Esophagus squamous epithelium (tissue), 5 donors: Measurements from ENCODE around the gene CDC42BPB. TPM values are rescaled to one million over a fixed set of nuclear protein-coding genes. Genes with fewer than 3 reads are reported as not detected.

Experiments used
- DNase-seq: peaks from one replicate; lab custom pipeline; 2025; lab: John Stamatoyannopoulos, UW
- H3K27ac ChIP-seq, 4 donors: fragments of 200-600 bp; sonication (generic); one replicate each; pipeline ENCODE4 v1.5.1; 2016 to 2019; ENCODE audit warnings: mild to moderate bottlenecking in 1 of 4
- H3K27me3 ChIP-seq, 4 donors: fragments of 200-600 bp; sonication (generic); 1 replicate in 3 of 4; 2 replicates in 1 of 4; pipeline versions ENCODE4 v1.5.1 to v1.6.0; 2017 to 2021; ENCODE audit warnings: antibody characterized with exemption in 1 of 4
- H3K36me3 ChIP-seq, 3 donors: fragments of 200-600 bp; sonication (generic); one replicate each; pipeline ENCODE4 v1.5.1; 2016 to 2019
- H3K4me1 ChIP-seq, 3 donors: fragments of 200-600 bp; sonication (generic); one replicate each; pipeline ENCODE4 v1.5.1; 2017 to 2019
- H3K4me3 ChIP-seq, 4 donors: fragments of 200-600 bp; sonication (generic); 1 replicate in 3 of 4; 2 replicates in 1 of 4; pipeline ENCODE4 v1.5.1; 2016 to 2019; ENCODE audit warnings: mild to moderate bottlenecking in 2 of 4, moderate library complexity in 1 of 4
- H3K9me3 ChIP-seq, 3 donors: fragments of 200-600 bp; sonication (generic); one replicate each; pipeline ENCODE4 v1.5.1; 2016 to 2019
- CTCF ChIP-seq, 6 experiments: fragments of 450-650 bp in 4 of 6; fragments of 200-600 bp in 2 of 6; sonication (generic) in 2 of 6; IDR thresholded peaks; one replicate each; pipeline ENCODE4 v1.5.1; 2016 to 2019; ENCODE audit warnings: antibody characterized with exemption in 6 of 6, mild to moderate bottlenecking in 4 of 6, moderate library complexity in 4 of 6
- POLR2A ChIP-seq, 4 donors: fragments of 450-650 bp; IDR thresholded peaks; one replicate each; pipeline ENCODE4 v1.6.1; 2017; ENCODE audit warnings: antibody characterized with exemption in 4 of 4, mild to moderate bottlenecking in 4 of 4, moderate library complexity in 3 of 4
- WGBS, 2 donors: methylation state at CpG; one replicate each; pipeline ENCODE4 v1.1.5; 2018; 5-methylcytosine and 5-hydroxymethylcytosine counted together
- intact Hi-C: fragments of 100-400 bp; cut with DNase I; formaldehyde crosslinking; loops from one replicate; pipeline ENCODE4 v1.15.0; 2022
- total RNA-seq, 4 donors: library from RNA; depleted of rRNA; stranded (reverse); fragments of >200 nt; gene quantifications; one replicate each; pipeline ENCODE4 v1.1.0, GENCODE V29; 2016
- donor health status: DM: yes; HTN: yes; CAD: no.

The CDC42BPB gene
- total RNA-seq, 4 donors from 2014 or later = 43.7 to 98.2 (median 81.2) TPM

- WGBS, 2 donors = 82 to 93% methylated on average over 5 to 10 of the region's 12 CpGs
- no peak for DNase-seq
- peaks cover 11 to 33% (median 26%) of the 10 kb centered on the region in 3 donors for H3K4me1 ChIP-seq
Observed at GRCh38 chr14:103090481-103091020, 33.2 kb upstream of the CDC42BPB start.

GRCh38 chr14:103089386-103090335, 32.3 kb upstream of the CDC42BPB start:
- Histone ChIP-seq H3K27ac (peak overlapping the region in 1 of 4 donors; percentile 14), H3K27me3 (peaks cover 0 to 44% (median 0%) of the 10 kb centered on the region in 4 donors), H3K36me3 (no peaks in the 10 kb centered on the region), H3K9me3 (no peaks in the 10 kb centered on the region), H3K4me3 (no peak overlapping the region), H3K4me1 (peaks cover 11 to 27% (median 21%) of the 10 kb centered on the region in 3 donors)
- intact Hi-C loops = no loop called here
- no peak for DNase-seq
- no peak for TF ChIP-seq CTCF (IDR thresholded peaks at IDR 0.05)
- no peak for TF ChIP-seq POLR2A (IDR thresholded peaks at IDR 0.05)
- 90 to 97% methylated on average over 4 to 12 of the region's 28 CpGs for WGBS, 2 donors

More at GRCh38 chr14:103090481-103091020, 33.2 kb upstream of the CDC42BPB start:
- TF ChIP-seq POLR2A (IDR thresholded peaks at IDR 0.05) (no peak), CTCF (IDR thresholded peaks at IDR 0.05) (no peak)
- H3K27me3 ChIP-seq = peaks cover 0 to 35% (median 0%) of the 10 kb centered on the region in 4 donors
- no peaks in the 10 kb centered on the region for H3K36me3 ChIP-seq
- intact Hi-C loops = no loop called here
- peak overlapping the region in 1 of 4 donors; percentile 77 for H3K4me3 ChIP-seq
- H3K27ac ChIP-seq = no peak overlapping the region
- no peaks in the 10 kb centered on the region for H3K9me3 ChIP-seq

- Histone ChIP-seq H3K9me3 (no peaks in the 10 kb centered on the region), H3K4me3 (no peak overlapping the region), H3K27ac (no peak overlapping the region), H3K4me1 (peaks cover 13 to 26% (median 17%) of the 10 kb centered on the region in 3 donors), H3K27me3 (peaks cover 0 to 52% (median 0%) of the 10 kb centered on the region in 4 donors), H3K36me3 (no peaks in the 10 kb centered on the region)
- intact Hi-C loops = no loop called here
- TF ChIP-seq CTCF (IDR thresholded peaks at IDR 0.05) = no peak
- TF ChIP-seq POLR2A (IDR thresholded peaks at IDR 0.05) = no peak
- 90 to 93% methylated on average over 3 to 6 of the region's 6 CpGs for WGBS, 2 donors
- no peak for DNase-seq
Observed at GRCh38 chr14:103088921-103089320, 31.6 kb upstream of the CDC42BPB start.

- DNase-seq = no peak
- Histone ChIP-seq H3K4me3 (no peak overlapping the region), H3K27me3 (peaks cover 0 to 62% (median 0%) of the 10 kb centered on the region in 4 donors), H3K4me1 (peaks cover 9 to 22% (median 18%) of the 10 kb centered on the region in 3 donors), H3K9me3 (no peaks in the 10 kb centered on the region), H3K27ac (no peak overlapping the region), H3K36me3 (no peaks in the 10 kb centered on the region)
- intact Hi-C loops = no loop called here
- 60 to 79% methylated on average over 1 to 8 of the region's 13 CpGs for WGBS, 2 donors
- no peak for TF ChIP-seq CTCF (IDR thresholded peaks at IDR 0.05)
Observed at GRCh38 chr14:103087343-103087835, 30.0 kb upstream of the CDC42BPB start.
